Measurements from ENCODE around the gene ATXN1.

ATXN1 gene

GRCh38 chr6:16318953-16319720, 442.1 kb downstream of the ATXN1 start:
- no peak for DNase-seq

GRCh38 chr6:16318538-16318937, 442.7 kb downstream of the ATXN1 start:
- DNase-seq, result peak; percentile 24 to 26

DNA sequence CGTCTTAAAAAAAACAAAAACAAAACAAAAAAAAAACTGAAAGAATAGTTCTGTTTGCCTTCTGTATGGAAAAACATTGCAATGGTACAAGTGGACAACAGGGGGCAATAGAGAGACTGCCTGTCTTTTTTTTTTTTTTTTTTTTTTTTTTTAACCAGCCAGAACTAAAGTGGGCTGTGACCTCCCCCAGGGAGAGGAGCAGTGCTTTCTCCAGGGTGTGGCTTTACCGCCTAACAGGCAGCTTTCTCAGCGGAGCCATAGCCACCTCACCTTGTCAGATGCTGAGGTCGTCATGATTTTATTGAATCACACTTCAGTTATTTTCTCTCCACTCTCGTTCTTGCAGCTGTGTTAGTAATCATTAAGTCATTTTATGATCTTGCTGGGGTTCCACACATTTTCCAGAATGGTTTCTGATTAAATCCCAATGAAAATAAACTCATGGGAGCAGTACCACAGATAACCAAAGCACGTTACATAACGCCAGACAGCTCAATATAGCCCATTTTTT, 444.5 kb downstream of the ATXN1 start:
- DNase-seq, result peak in 1 of 2 donors; percentile 12

DNA sequence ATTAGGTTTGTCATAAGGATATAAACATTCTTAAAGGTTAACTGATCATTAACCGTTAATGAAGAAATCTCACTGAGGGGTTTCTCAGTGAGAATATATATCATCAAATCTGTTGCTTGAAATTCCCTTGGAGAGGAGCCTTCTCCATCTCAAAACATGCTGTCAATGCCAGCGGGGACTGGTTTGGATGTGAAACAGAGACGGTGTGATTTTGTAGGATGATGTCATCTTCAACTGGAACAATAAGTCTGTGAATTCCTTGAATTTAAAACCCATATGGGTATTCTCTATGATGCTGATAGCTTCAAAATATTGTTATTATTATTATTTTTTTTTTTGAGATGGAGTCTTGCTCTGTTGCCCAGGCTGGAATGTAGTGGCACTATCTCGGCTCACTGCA, 447.0 kb downstream of the ATXN1 start:
- DNase-seq, result no peak

GRCh38 chr6:16313732-16314131, 447.5 kb downstream of the ATXN1 start:
- DNase-seq, result no peak

- no peak for DNase-seq
These were observed 449.5 kb downstream of the ATXN1 start for GRCh38 chr6:16311763-16312162.

- DNase-seq, result no peak
These were observed 454.9 kb downstream of the ATXN1 start for GRCh38 chr6:16306334-16306733.

DNA sequence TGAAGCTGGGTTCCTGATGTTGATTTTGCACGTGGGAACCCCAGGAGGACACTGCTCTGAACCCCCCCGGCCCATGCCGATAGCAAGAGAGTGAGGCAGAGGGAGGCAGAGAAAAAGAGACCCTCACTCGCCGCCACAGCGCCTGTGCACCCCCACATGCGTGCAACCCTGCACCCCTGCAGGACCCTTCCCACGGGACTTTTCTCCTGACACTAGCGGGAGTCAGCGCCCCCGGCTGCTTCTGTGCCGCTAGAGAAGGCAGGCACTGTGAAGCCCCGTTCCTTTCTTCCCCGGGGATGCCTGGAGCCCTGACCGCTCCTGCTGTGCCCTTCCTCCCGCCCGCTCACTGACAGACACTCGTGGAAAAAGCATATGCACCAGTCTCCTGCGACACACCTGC, 455.5 kb downstream of the ATXN1 start:
- DNase-seq, result no peak

GRCh38 chr6:16305246-16305725, 456.0 kb downstream of the ATXN1 start:
- no peak for DNase-seq

- no peak for DNase-seq
These were observed 458.3 kb downstream of the ATXN1 start for GRCh38 chr6:16302721-16303552.

DNA sequence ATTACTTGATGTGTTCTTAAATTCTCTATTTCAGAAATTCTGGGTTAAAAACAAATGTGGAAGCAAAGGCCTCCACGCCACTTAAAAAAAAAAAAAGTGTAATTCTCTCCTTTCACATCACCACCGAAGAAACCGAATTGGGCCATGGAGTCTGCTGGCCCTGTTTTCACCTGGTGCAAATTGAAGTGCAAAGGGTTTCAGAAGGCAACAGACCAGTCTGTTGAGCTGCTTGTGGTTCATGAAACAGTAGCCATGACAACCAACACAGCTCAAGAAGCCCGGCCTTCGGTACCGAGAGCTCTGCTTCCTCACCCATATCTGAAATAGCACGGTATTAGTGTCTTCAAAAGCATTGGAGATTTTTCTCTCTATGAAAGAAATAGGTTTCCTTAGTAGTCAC, 459.7 kb downstream of the ATXN1 start:
- no peak for DNase-seq

- DNase-seq, result no peak
These were observed 461.4 kb downstream of the ATXN1 start for GRCh38 chr6:16299861-16300260.

GRCh38 chr6:16296061-16296670, 465.1 kb downstream of the ATXN1 start:
- no peak for DNase-seq

GRCh38 chr6:16295471-16295870, 465.8 kb downstream of the ATXN1 start:
- DNase-seq, result no peak

- DNase-seq, result no peak
These were observed 466.2 kb downstream of the ATXN1 start for GRCh38 chr6:16295060-16295459.

DNA sequence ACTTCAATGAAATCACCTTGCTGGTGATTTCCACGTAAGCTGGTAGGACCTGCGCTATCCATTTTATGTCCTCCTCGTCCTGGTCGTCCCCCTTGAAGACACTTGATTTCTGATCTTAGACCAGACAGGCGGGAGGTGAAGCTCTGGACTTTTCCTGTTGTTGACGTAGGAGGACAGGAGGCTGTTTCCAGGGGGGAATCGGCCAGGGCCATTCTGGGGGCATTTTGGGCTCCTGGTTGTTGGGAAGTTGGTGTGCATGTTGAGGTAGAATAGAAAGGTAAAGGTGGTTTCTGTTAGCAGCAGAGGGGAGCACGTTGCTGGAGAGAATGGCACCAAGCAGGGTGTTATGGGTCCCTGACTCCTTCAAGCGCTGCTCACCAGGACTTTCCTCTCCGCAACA, 466.9 kb downstream of the ATXN1 start:
- DNase-seq, result no peak

GRCh38 chr6:16292942-16293341, 468.3 kb downstream of the ATXN1 start:
- DNase-seq, result no peak

- DNase-seq, result no peak
These were observed 468.8 kb downstream of the ATXN1 start for GRCh38 chr6:16292432-16292831.

GRCh38 chr6:16291739-16292138, 469.5 kb downstream of the ATXN1 start:
- DNase-seq, result no peak

DNA sequence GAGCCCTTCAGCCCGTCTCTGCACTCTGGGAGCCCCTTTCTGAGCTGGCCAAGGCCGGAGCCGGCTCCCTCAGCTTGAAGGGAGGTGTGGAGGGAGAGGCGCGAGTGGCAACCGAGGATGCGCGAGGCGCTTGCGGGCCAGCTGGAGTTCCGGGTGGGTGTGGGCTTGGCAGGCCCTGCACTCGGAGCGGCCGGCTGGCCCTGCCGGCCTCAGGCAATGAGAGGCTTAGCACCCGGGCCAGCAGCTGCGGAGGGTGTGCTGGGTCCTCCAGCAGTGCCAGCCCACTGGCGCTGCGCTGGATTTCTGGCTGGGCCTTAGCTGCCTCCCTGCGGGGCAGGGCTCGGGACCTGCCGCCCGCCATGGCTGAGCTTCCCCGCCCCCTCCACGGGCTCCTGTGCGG, 473.1 kb downstream of the ATXN1 start:
- no peak for DNase-seq

DNA sequence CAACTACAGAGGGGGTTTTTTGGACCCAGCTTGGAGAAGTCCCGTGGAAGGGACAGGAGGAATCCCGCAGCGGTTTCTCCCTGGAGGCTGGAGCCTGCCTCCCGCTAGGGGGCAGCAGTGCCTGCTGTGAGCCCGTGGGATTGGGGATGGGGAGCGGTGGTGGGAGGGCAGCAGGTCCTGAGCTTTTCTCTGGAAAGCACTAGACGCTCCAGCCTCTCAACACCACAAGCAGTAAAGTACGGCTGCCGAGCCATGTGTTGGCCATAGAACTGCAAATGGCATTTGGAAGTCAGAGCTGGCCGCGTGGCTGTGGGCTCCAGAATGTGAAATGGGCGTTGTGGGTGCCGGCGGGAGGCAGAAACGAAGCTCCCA, 475.1 kb downstream of the ATXN1 start:
- peak; percentile 34 to 36 for DNase-seq

GRCh38 chr6:16285467-16286150, 475.7 kb downstream of the ATXN1 start:
- no peak for DNase-seq

- DNase-seq, result no peak
These were observed 476.8 kb downstream of the ATXN1 start for GRCh38 chr6:16284472-16284871.

All from stimulated activated CD4-positive, alpha-beta T cell treated with anti-CD3 and anti-CD28 coated beads, Interleukin-2, amount 100 ng/mL, for 48 hours (primary cell).